GM12872 (cell line): ENCODE data around the gene TNFAIP3.

Experiments
- CTCF ChIP-seq: IDR thresholded peaks from 3 replicates; pipeline ENCODE4 v1.5.1; 2011; ENCODE audit warnings: low read depth, mild to moderate bottlenecking, low read length, moderate library complexity; ENCODE audit not compliant: insufficient read depth

The TNFAIP3 gene

GRCh38 chr6:137852346-137852745 is 14.7 kb upstream of the TNFAIP3 start:
- no peak for TF ChIP-seq CTCF

- no peak for TF ChIP-seq CTCF
Measured at GRCh38 chr6:137852811-137853210, 14.2 kb upstream of the TNFAIP3 start.

DNA sequence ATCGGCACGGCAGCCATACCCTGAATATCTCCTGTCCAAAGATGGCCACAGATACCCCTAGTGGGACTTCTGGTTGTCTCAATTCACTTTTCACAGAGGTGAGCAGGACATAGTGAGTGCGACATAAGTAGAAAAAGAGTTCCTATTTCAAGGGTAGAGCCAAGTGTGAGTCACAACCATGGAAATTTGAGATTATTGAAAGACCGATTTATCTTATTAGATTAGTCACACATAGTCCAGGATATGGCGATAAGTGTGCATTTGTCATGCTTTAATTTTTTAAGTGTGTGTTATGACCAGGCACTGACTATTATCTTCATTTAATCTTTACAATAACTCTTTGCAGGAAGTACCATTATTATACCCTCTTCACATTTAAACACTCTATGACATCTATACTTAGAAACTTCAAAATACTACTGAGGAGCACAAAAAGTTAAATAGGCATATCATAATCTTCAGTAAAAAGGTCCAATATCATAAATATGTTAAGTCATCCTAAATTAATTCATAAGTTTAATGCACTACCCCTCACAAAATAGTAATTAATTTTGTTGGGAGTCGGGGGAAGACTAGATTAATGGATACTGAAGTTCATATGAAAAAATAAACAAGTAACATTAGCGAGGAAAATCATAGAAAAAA is 13.4 kb upstream of the TNFAIP3 start:
- no peak for TF ChIP-seq CTCF

DNA sequence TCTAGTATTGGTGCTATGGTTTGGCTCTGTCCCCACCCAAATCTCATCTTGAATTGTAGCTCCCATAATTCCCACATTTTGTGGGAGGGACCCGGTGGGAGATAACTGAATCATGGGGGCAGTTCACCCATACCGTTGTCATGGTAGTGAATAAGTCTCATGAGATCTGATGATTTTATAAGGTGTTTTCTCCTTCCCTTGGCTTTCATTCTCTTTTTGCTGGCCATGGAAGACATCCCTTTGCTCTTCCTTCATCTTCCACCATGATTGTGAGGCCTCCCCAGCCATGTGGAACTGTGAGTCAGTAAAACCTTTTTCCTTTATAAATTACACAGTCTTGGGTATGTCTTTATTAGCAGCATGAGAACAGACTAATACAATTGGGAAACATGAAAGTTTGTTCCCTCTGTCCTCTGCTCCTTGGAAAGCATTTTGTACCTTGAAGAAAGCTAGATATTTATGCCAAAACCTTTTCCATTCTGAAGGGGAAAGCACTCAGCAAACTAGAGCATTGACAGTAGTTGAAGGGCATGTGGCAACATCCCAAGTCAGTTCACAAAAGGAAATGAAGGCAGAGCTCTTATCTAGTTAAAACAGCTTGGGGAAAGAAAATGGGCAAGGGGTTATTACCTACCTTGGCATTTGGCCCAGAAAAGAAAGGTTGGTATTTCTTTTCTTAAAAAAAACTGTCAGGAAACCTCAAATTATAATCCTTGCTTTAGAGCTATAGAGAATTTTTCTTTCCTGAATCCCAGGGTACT is 10.7 kb upstream of the TNFAIP3 start:
- TF ChIP-seq CTCF = no peak

GRCh38 chr6:137859025-137859424 is 8.0 kb upstream of the TNFAIP3 start:
- no peak for TF ChIP-seq CTCF

- no peak for TF ChIP-seq CTCF
Measured at GRCh38 chr6:137860394-137861005, 6.6 kb upstream of the TNFAIP3 start.

GRCh38 chr6:137861550-137862337 is 5.3 kb upstream of the TNFAIP3 start:
- TF ChIP-seq CTCF = no peak
